GM12891 (cell line): ENCODE data around the gene COPE.

Experiments
- POLR2A ChIP-seq: IDR thresholded peaks from 2 replicates; pipeline ENCODE4 v1.6.1; 2011; ENCODE audit warnings: low read depth, low read length, control low read depth
- TAF1 ChIP-seq: IDR thresholded peaks from 2 replicates; pipeline ENCODE4 v1.6.1; 2011; ENCODE audit warnings: low read depth, low read length, control low read depth

- TF ChIP-seq TAF1, result no peak
- TF ChIP-seq POLR2A, result no peak
Measured at GRCh38 chr19:18946918-18947317, 27.7 kb upstream of the COPE start.
